Measurements from ENCODE around the gene CSPG5. TPM values are rescaled to one million over a fixed set of nuclear protein-coding genes. Genes with fewer than 3 reads are reported as not detected.

The CSPG5 gene
- total and polyA plus RNA-seq, 8 donors = under 0.01 to 3.8 (median 0.35) TPM; not detected in 3

GRCh38 chr3:47617086-47618010 lies 38.7 kb upstream of the CSPG5 start:
- Histone ChIP-seq H3K27me3 (no peaks in the 10 kb centered on the region), H3K9me3 (no peaks in the 10 kb centered on the region), H3K27ac (no peak overlapping the region), H3K4me3 (no peak overlapping the region), H3K36me3 (peaks cover 13 to 78% (median 69%) of the 10 kb centered on the region in 4 donors), H3K4me1 (peaks cover 0 to 19% (median 8%) of the 10 kb centered on the region in 4 donors)
- intact Hi-C loops (cut with DNase I; ENCODE audit: low total_unique reads) = no loop called here
- 52 to 72% (median 65%) methylated on average over 5 of the region's 5 CpGs for WGBS, 5 donors
- no peak for DNase-seq
- TF ChIP-seq POLR2AphosphoS5 (IDR thresholded peaks at IDR 0.05) = no peak
- no peak for TF ChIP-seq POLR2A (IDR thresholded peaks at IDR 0.05)
- TF ChIP-seq CTCF (IDR thresholded peaks at IDR 0.05) = no peak
- TF ChIP-seq EP300 (IDR thresholded peaks at IDR 0.05) = no peak

GRCh38 chr3:47614788-47615187 lies 36.1 kb upstream of the CSPG5 start:
- 87 to 94% (median 91%) methylated on average over 2 of the region's 2 CpGs for WGBS, 5 donors
- intact Hi-C loops (cut with DNase I; ENCODE audit: low total_unique reads) = no loop called here
- Histone ChIP-seq H3K36me3 (peaks cover 17 to 60% (median 56%) of the 10 kb centered on the region in 4 donors), H3K9me3 (no peaks in the 10 kb centered on the region), H3K4me3 (no peak overlapping the region), H3K4me1 (peaks cover 0 to 26% (median 13%) of the 10 kb centered on the region in 4 donors), H3K27ac (no peak overlapping the region), H3K27me3 (no peaks in the 10 kb centered on the region)
- TF ChIP-seq POLR2AphosphoS5 (IDR thresholded peaks at IDR 0.05) = no peak
- TF ChIP-seq POLR2A (IDR thresholded peaks at IDR 0.05) = no peak
- TF ChIP-seq EP300 (IDR thresholded peaks at IDR 0.05) = no peak
- no peak for TF ChIP-seq CTCF (IDR thresholded peaks at IDR 0.05)
- DNase-seq = no peak

GRCh38 chr3:47613722-47614121 lies 35.1 kb upstream of the CSPG5 start:
- WGBS, 5 donors = 61 to 77% (median 72%) methylated on average over 4 of the region's 4 CpGs
- TF ChIP-seq CTCF (IDR thresholded peaks at IDR 0.05) (no peak), POLR2A (IDR thresholded peaks at IDR 0.05) (no peak), POLR2AphosphoS5 (IDR thresholded peaks at IDR 0.05) (no peak), EP300 (IDR thresholded peaks at IDR 0.05) (no peak)
- Histone ChIP-seq H3K4me1 (peaks cover 0 to 26% (median 13%) of the 10 kb centered on the region in 4 donors), H3K27ac (no peak overlapping the region), H3K4me3 (no peak overlapping the region), H3K36me3 (peaks cover 12 to 60% (median 56%) of the 10 kb centered on the region in 4 donors), H3K27me3 (no peaks in the 10 kb centered on the region), H3K9me3 (no peaks in the 10 kb centered on the region)
- intact Hi-C loops (cut with DNase I; ENCODE audit: low total_unique reads) = no loop called here
- DNase-seq = peak in 1 of 2 donors; percentile 53

GRCh38 chr3:47612879-47613278 lies 34.2 kb upstream of the CSPG5 start:
- intact Hi-C loops (cut with DNase I; ENCODE audit: low total_unique reads) = no loop called here
- Histone ChIP-seq H3K9me3 (no peaks in the 10 kb centered on the region), H3K4me1 (peaks cover 0 to 26% (median 13%) of the 10 kb centered on the region in 4 donors), H3K27ac (peak overlapping the region in 2 of 5 donors; percentile 16 to 43), H3K4me3 (no peak overlapping the region), H3K36me3 (peaks cover 15 to 60% (median 56%) of the 10 kb centered on the region in 4 donors), H3K27me3 (no peaks in the 10 kb centered on the region)
- 62 to 99% (median 96%) methylated on average over 2 of the region's 2 CpGs for WGBS, 5 donors
- no peak for DNase-seq
- TF ChIP-seq EP300 (IDR thresholded peaks at IDR 0.05) = no peak
- TF ChIP-seq POLR2AphosphoS5 (IDR thresholded peaks at IDR 0.05) = no peak
- no peak for TF ChIP-seq POLR2A (IDR thresholded peaks at IDR 0.05)
